ENCODE data around the gene H6PD. TPM values are rescaled to one million over a fixed set of nuclear protein-coding genes. Genes with fewer than 3 reads are reported as not detected.

Gene H6PD
- total and polyA plus RNA-seq, 2 experiments from 2014 or later: 1.2 to 4.7 TPM

GRCh38 chr1:9314111-9314510, 79.5 kb downstream of the H6PD start (continued):
- TF ChIP-seq ZNF114 (CRISPR knock-in tag; IDR thresholded peaks at IDR 0.05) (no peak), ZNF331 (CRISPR knock-in tag; IDR thresholded peaks at IDR 0.05; ENCODE audit: low read depth) (no peak), POLR2AphosphoS5 (IDR thresholded peaks at IDR 0.05; ENCODE audit: low read depth) (no peak), CREB1 (CRISPR knock-in tag; IDR thresholded peaks at IDR 0.05; ENCODE audit: low read depth) (no peak), EZH2phosphoT487 (IDR thresholded peaks at IDR 0.05; ENCODE audit: unreplicated experiment) (no peak), CTCF (conservative IDR thresholded peaks at IDR 0.05; ENCODE audit: low read depth in 2 of 2) (no peak), ETS1 (IDR thresholded peaks at IDR 0.05) (no peak), NANOG (IDR thresholded peaks at IDR 0.05; ENCODE audit: borderline replicate concordance) (no peak), REST (IDR thresholded peaks at IDR 0.05; ENCODE audit: unreplicated experiment) (no peak), STAT1 (IDR thresholded peaks at IDR 0.05; ENCODE audit: unreplicated experiment) (no peak)

GRCh38 chr1:9314711-9315379, 80.3 kb downstream of the H6PD start:
- ATAC-seq (no peak), DNase-seq (ENCODE audit: low spot score) (no peak)
- Histone ChIP-seq H3K27me3 (ENCODE audit: insufficient read depth) (no peaks in the 10 kb centered on the region), H3F3A (replicated peaks; ENCODE audit: low read depth) (no peaks in the 10 kb centered on the region), H3K79me2 (replicated peaks; ENCODE audit: insufficient read depth) (no peaks in the 10 kb centered on the region), H3K27ac (ENCODE audit: low read depth) (no peak overlapping the region), H3K4me1 (ENCODE audit: insufficient read depth) (peaks cover 7% of the 10 kb centered on the region), H3K4me2 (no peak overlapping the region), H3K9me2 (ENCODE audit: insufficient read depth) (no peaks in the 10 kb centered on the region), H4K20me1 (replicated peaks; ENCODE audit: insufficient read depth) (no peaks in the 10 kb centered on the region), H3K4me3 (no peak overlapping the region), H2AFZ (no peak overlapping the region), H3K36me3 (ENCODE audit: insufficient read depth) (no peaks in the 10 kb centered on the region)
- Mint-ChIP-seq H3K27me3 (ENCODE audit: insufficient read depth, low read depth, poor library complexity) (peaks cover 10% of the 10 kb centered on the region), H3K27ac (peak overlapping the region; percentile 85; the same call in 1 of the 2 replicates), H3K9me3 (no peaks in the 10 kb centered on the region; the same call in 2 of the 3 replicates), H3K36me3 (ENCODE audit: low read depth) (no peaks in the 10 kb centered on the region), H3K4me3 (no peak overlapping the region), H3K4me1 (peaks cover 16% of the 10 kb centered on the region)
- TF ChIP-seq ZNF331 (CRISPR knock-in tag; IDR thresholded peaks at IDR 0.05; ENCODE audit: low read depth): no peak
- no peak for TF ChIP-seq NANOG (IDR thresholded peaks at IDR 0.05; ENCODE audit: borderline replicate concordance)
- TF ChIP-seq ETS1 (IDR thresholded peaks at IDR 0.05): no peak
- no peak for TF ChIP-seq CREB1 (CRISPR knock-in tag; IDR thresholded peaks at IDR 0.05; ENCODE audit: low read depth)
- no peak for TF ChIP-seq EZH2phosphoT487 (IDR thresholded peaks at IDR 0.05; ENCODE audit: unreplicated experiment)
- no peak for TF ChIP-seq ZNF114 (CRISPR knock-in tag; IDR thresholded peaks at IDR 0.05)
